Natural killer cell (primary cell): ENCODE results near the gene RBM19. TPM values are rescaled to one million over a fixed set of nuclear protein-coding genes. Genes with fewer than 3 reads are reported as not detected.
A peak's percentile ranks its signal among the peaks of the same experiment; 100 is the strongest.

Experiments used
- ATAC-seq, 3 donors: fragments of 150-1000 bp in 2 of 3; fragments of 200-7000 bp in 1 of 3; cut with Tn5 transposase; 1 replicate in 1 of 3; 2 replicates in 2 of 3; pipeline ENCODE4 v1.10.0; 2021; ENCODE audit warnings: mild to moderate bottlenecking in 2 of 3, moderate library complexity in 2 of 3
- DNase-seq, 2 donors: peaks; one replicate each; pipeline versions ENCODE4 v3.0.0 to v3.0.0-alpha.2; 2013 to 2021; ENCODE audit warnings: mixed read lengths in 1 of 2
- H3K27ac ChIP-seq: one replicate; pipeline ENCODE4 v1.5.1; 2013; ENCODE audit warnings: mild to moderate bottlenecking, low read length
- H3K27me3 ChIP-seq: one replicate; pipeline ENCODE4 v1.6.1; 2013; ENCODE audit warnings: low read length; ENCODE audit not compliant: control insufficient read depth, insufficient read depth
- H3K36me3 ChIP-seq: one replicate; pipeline ENCODE4 v1.6.1; 2013; ENCODE audit warnings: low read length; ENCODE audit not compliant: control insufficient read depth, insufficient read depth
- H3K4me1 ChIP-seq: one replicate; pipeline ENCODE4 v1.6.1; 2013; ENCODE audit warnings: low read length; ENCODE audit not compliant: control insufficient read depth, insufficient read depth
- H3K4me3 ChIP-seq: one replicate; pipeline ENCODE4 v1.5.1; 2013; ENCODE audit warnings: low read length
- H3K9me3 ChIP-seq: one replicate; pipeline ENCODE4 v1.6.1; 2013; ENCODE audit warnings: low read length; ENCODE audit not compliant: control insufficient read depth, insufficient read depth
- H3K27ac Mint-ChIP-seq, 2 donors: one replicate each; pipeline ENCODE4 v1.8.0; 2022; ENCODE audit warnings: mild to moderate bottlenecking in 2 of 2, mixed read lengths in 2 of 2, moderate library complexity in 1 of 2
- H3K27me3 Mint-ChIP-seq, 2 donors: one replicate each; pipeline ENCODE4 v1.8.0; 2022; ENCODE audit warnings: low read depth in 2 of 2, mixed read lengths in 2 of 2
- H3K36me3 Mint-ChIP-seq: one replicate; pipeline ENCODE4 v1.8.0; 2022; ENCODE audit warnings: mixed read lengths
- H3K4me1 Mint-ChIP-seq, 2 donors: one replicate each; pipeline ENCODE4 v1.8.0; 2022; ENCODE audit warnings: mixed read lengths in 2 of 2
- H3K4me3 Mint-ChIP-seq: one replicate; pipeline ENCODE4 v1.8.0; 2022; ENCODE audit warnings: mild to moderate bottlenecking, moderate library complexity, mixed read lengths
- H3K9me3 Mint-ChIP-seq, 2 donors: one replicate each; pipeline ENCODE4 v1.8.0; 2022; ENCODE audit warnings: mixed read lengths in 2 of 2
- WGBS: methylation state at CpG from one replicate; pipeline ENCODE4 v1.1.7; 2013; ENCODE audit warnings: missing lambda C conversion rate; ENCODE audit not compliant: insufficient coverage; 5-methylcytosine and 5-hydroxymethylcytosine counted together
- intact Hi-C: fragments of 100-400 bp; cut with micrococcal nuclease; formaldehyde crosslinking; loops from one replicate; pipeline ENCODE4 v1.14.2; 2022
- total RNA-seq, 4 donors: library from RNA; stranded (reverse); fragments of 120-200 nt in 1 of 4; gene quantifications; one replicate each; pipeline versions ENCODE4 v1.2.3 to v1.2.4, GENCODE V29; 2013 to 2022
- TF ChIP-seq, protein P1 (sequence below): fragments of 200-600 bp; IDR thresholded peaks from one replicate; pipeline ENCODE4 v1.8.0; 2022; ENCODE audit warnings: antibody characterized with exemption

RBM19 gene
- total RNA-seq, 3 donors from 2014 or later (not counting 1 experiment from before 2014, with no cell fraction given), result 49.9 to 70.6 (median 60.9) TPM

DNA sequence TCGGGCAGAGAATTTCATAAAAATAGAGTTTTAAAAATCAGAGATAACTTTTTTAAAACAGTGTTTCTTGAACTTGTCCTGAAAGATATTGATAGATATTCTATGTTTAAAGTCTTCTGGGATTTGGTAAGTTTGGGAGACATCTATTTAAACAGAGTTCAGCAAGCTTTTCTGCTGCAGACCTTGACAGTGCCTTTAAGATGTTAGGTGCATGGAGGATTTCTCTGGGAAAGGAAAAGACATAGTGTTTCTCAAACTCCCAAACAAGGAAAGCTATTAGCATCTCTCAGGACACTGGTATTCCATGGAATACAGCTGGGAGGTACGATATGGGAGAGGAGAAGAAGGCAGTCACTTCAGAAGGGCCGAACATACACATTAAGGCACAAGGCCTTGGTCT is 97.8 kb downstream of the RBM19 start:
- Mint-ChIP-seq H3K36me3 (no peaks in the 10 kb centered on the region), H3K27me3 (no peaks in the 10 kb centered on the region), H3K9me3 (no peaks in the 10 kb centered on the region), H3K27ac (no peak overlapping the region), H3K4me1 (peaks cover 0 to 22% of the 10 kb centered on the region in 2 donors), H3K4me3 (no peak overlapping the region)
- no peak overlapping the region for H3K4me3 ChIP-seq
- ATAC-seq (no peak), DNase-seq (no peak)
- 100% methylated on average over 3 of the region's 3 CpGs for WGBS
- intact Hi-C loops, result no loop called here
- peaks cover 2% of the 10 kb centered on the region for H3K4me1 ChIP-seq
- no peaks in the 10 kb centered on the region for H3K9me3 ChIP-seq
- peaks cover 2% of the 10 kb centered on the region for H3K36me3 ChIP-seq
- no peak overlapping the region for H3K27ac ChIP-seq
- H3K27me3 ChIP-seq, result no peaks in the 10 kb centered on the region
- TF ChIP-seq, protein P1, sequence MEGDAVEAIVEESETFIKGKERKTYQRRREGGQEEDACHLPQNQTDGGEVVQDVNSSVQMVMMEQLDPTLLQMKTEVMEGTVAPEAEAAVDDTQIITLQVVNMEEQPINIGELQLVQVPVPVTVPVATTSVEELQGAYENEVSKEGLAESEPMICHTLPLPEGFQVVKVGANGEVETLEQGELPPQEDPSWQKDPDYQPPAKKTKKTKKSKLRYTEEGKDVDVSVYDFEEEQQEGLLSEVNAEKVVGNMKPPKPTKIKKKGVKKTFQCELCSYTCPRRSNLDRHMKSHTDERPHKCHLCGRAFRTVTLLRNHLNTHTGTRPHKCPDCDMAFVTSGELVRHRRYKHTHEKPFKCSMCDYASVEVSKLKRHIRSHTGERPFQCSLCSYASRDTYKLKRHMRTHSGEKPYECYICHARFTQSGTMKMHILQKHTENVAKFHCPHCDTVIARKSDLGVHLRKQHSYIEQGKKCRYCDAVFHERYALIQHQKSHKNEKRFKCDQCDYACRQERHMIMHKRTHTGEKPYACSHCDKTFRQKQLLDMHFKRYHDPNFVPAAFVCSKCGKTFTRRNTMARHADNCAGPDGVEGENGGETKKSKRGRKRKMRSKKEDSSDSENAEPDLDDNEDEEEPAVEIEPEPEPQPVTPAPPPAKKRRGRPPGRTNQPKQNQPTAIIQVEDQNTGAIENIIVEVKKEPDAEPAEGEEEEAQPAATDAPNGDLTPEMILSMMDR, result no peak

DNA sequence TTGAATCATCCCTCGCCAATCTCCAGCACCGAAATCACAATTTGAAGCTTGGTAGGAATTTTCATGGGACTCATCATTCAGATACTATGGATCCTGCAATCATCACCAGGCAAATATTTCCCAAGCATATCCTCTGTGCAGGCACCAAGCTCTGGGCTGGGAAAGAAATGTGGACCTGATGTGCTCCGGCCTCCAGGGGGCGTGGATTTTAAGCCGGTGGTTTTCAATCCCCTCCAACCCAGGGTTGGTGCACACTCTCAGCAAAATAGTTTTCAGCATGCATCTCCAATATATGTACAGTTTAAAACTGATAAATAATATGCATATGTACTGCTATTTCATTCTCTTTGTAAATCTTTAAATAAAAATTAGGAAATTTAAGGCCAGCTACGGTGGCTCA is 98.9 kb downstream of the RBM19 start:
- Mint-ChIP-seq H3K4me1 (peaks cover 4 to 33% of the 10 kb centered on the region in 2 donors), H3K36me3 (no peaks in the 10 kb centered on the region), H3K9me3 (no peaks in the 10 kb centered on the region), H3K27ac (no peak overlapping the region), H3K4me3 (no peak overlapping the region), H3K27me3 (no peaks in the 10 kb centered on the region)
- H3K4me1 ChIP-seq, result peaks cover 13% of the 10 kb centered on the region
- DNase-seq (no peak), ATAC-seq (no peak)
- peaks cover 2% of the 10 kb centered on the region for H3K36me3 ChIP-seq
- no peaks in the 10 kb centered on the region for H3K9me3 ChIP-seq
- TF ChIP-seq, protein P1, result no peak
- no peak overlapping the region for H3K4me3 ChIP-seq
- intact Hi-C loops, result no loop called here
- H3K27me3 ChIP-seq, result no peaks in the 10 kb centered on the region
- 99% methylated on average over 5 of the region's 6 CpGs for WGBS
- H3K27ac ChIP-seq, result no peak overlapping the region

DNA sequence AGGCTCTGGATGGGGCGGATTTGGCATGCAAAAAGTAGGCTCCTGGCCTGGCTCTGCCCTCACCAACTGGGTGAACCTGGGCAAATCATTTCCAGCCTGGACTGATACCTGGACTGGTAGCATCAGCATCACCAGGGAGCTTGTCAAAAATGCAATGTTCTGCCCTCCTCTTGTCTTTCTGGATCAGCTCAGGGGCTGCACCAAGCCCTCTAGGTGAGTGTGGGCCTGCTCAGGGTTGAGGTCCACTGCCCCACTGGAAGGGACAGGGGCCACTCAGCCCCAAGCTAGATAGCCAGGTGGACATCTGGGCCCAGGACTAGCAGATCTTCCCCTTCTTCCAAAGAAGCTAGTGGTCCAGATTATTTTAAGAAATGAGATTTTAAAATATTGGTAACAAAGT is 99.6 kb downstream of the RBM19 start:
- TF ChIP-seq, protein P1, result no peak
- no peaks in the 10 kb centered on the region for H3K9me3 Mint-ChIP-seq
- Histone ChIP-seq H3K27me3 (no peaks in the 10 kb centered on the region), H3K4me1 (peaks cover 16% of the 10 kb centered on the region), H3K4me3 (no peak overlapping the region), H3K36me3 (peaks cover 2% of the 10 kb centered on the region), H3K9me3 (no peaks in the 10 kb centered on the region), H3K27ac (no peak overlapping the region)
- H3K36me3 Mint-ChIP-seq, result no peaks in the 10 kb centered on the region
- no peak overlapping the region for H3K27ac Mint-ChIP-seq
- no peak overlapping the region for H3K4me3 Mint-ChIP-seq
- WGBS, result 97% methylated on average over 1 of the region's 1 CpG
- H3K27me3 Mint-ChIP-seq, result no peaks in the 10 kb centered on the region
- ATAC-seq (no peak), DNase-seq (no peak)
- H3K4me1 Mint-ChIP-seq, result peaks cover 12 to 41% of the 10 kb centered on the region in 2 donors
- intact Hi-C loops, result no loop called here

DNA sequence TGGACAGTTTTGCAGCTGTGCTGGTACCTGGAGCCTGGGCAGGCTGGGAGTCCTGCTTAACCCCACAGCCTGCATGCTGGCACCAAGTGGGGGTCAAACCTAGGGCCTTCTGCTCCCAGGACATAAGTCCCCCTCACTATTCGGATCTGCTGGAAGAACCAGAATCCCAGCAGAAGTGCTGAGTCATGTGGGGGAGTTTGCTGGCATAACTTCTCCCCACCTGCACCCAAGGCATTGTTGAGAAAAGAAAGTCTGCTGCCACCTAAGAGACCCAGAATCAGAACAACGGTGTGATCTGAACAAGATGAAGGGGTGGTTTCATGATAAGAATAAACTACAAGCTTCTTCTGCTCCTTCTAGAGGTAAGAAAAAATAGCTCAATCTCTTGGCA is 102.7 kb downstream of the RBM19 start:
- no peak for ATAC-seq
- TF ChIP-seq, protein P1, result no peak
- peaks cover 16% of the 10 kb centered on the region for H3K4me1 ChIP-seq
- H3K27me3 Mint-ChIP-seq, result no peaks in the 10 kb centered on the region
- H3K9me3 ChIP-seq, result no peaks in the 10 kb centered on the region
- intact Hi-C loops, result no loop called here
- no peak overlapping the region for H3K27ac ChIP-seq
- H3K4me1 Mint-ChIP-seq, result peaks cover 13 to 44% of the 10 kb centered on the region in 2 donors
- H3K4me3 Mint-ChIP-seq, result peak overlapping the region; percentile 25
- no peaks in the 10 kb centered on the region for H3K36me3 Mint-ChIP-seq
- DNase-seq, result no peak
- no peaks in the 10 kb centered on the region for H3K27me3 ChIP-seq
- peak overlapping the region in 1 of 2 donors; percentile 58 for H3K27ac Mint-ChIP-seq
- H3K4me3 ChIP-seq, result no peak overlapping the region
- H3K36me3 ChIP-seq, result peaks cover 2% of the 10 kb centered on the region
- no peaks in the 10 kb centered on the region for H3K9me3 Mint-ChIP-seq
- WGBS, result no CpG with 5 or more reads among the region's 2 CpGs
